PC-9 (cell line): Measurements from ENCODE around the gene TMEM14C. TPM values are rescaled to one million over a fixed set of nuclear protein-coding genes. Genes with fewer than 3 reads are reported as not detected.

Experiments used
- BruUV-seq: library from RNA; stranded (reverse); fragments of 400-500 nt; replicated peaks from 2 replicates; lab custom pipeline; 2021; lab: Mats Ljungman, UMichigan
- CTCF ChIA-PET: fragments of 300-600 bp; sonication (Branson Sonifier 250); formaldehyde crosslinking; loops from one replicate; lab custom pipeline; 2022; ENCODE audit warnings: antibody characterized with exemption; lab: Charles Lee
- POLR2A ChIA-PET: fragments of 300-600 bp; sonication (Branson Sonifier 250); formaldehyde crosslinking; loops from one replicate; lab custom pipeline; 2022; ENCODE audit warnings: antibody characterized with exemption; ENCODE audit not compliant: unreplicated experiment; lab: Charles Lee
- DNase-seq, 2 experiments: peaks; one replicate each; pipeline versions ENCODE4 v3.0.0 to v3.0.0-alpha.2; 2015 to 2022; ENCODE audit warnings: mixed read lengths in 1 of 2
- H2AFZ ChIP-seq: fragments of 200-600 bp; sonication (generic); 2 replicates; pipeline ENCODE4 v1.8.1; 2017; ENCODE audit warnings: antibody characterized with exemption
- H3F3A ChIP-seq: fragments of 200-600 bp; sonication (generic); 2 replicates; pipeline ENCODE4 v1.8.1; 2017; ENCODE audit warnings: antibody characterized with exemption, mild to moderate bottlenecking, low read depth; ENCODE audit not compliant: insufficient read depth
- H3K27ac ChIP-seq: fragments of 200-600 bp; sonication (generic); 2 replicates; pipeline ENCODE4 v1.6.1; 2016; ENCODE audit warnings: mixed run types
- H3K27me3 ChIP-seq: fragments of 200-600 bp; sonication (generic); 2 replicates; pipeline ENCODE4 v1.6.1; 2016; ENCODE audit warnings: low read depth, mixed run types; ENCODE audit not compliant: insufficient read depth
- H3K36me3 ChIP-seq: fragments of 200-600 bp; sonication (generic); 2 replicates; pipeline ENCODE4 v1.6.1; 2016; ENCODE audit warnings: low read depth, mixed run types
- H3K4me1 ChIP-seq: fragments of 200-600 bp; sonication (generic); replicated peaks from 2 replicates; pipeline ENCODE4 v1.6.1; 2016; ENCODE audit warnings: mixed run types; ENCODE audit not compliant: insufficient read depth
- H3K4me2 ChIP-seq: fragments of 200-600 bp; sonication (generic); 2 replicates; pipeline ENCODE4 v1.6.1; 2017; ENCODE audit warnings: mixed run types
- H3K4me3 ChIP-seq: fragments of 200-600 bp; sonication (generic); 2 replicates; pipeline ENCODE4 v1.6.1; 2016; ENCODE audit warnings: mixed run types
- H3K79me2 ChIP-seq: fragments of 200-600 bp; sonication (generic); 2 replicates; pipeline ENCODE4 v1.6.1; 2017; ENCODE audit warnings: low read depth, mixed run types
- H3K9me2 ChIP-seq: fragments of 200-600 bp; sonication (generic); 2 replicates; pipeline ENCODE4 v1.8.1; 2017; ENCODE audit warnings: mild to moderate bottlenecking; ENCODE audit not compliant: insufficient read depth
- H3K9me3 ChIP-seq: fragments of 200-600 bp; sonication (generic); 2 replicates; pipeline ENCODE4 v1.8.1; 2016; ENCODE audit warnings: low read depth; ENCODE audit not compliant: insufficient read depth
- H4K20me1 ChIP-seq: fragments of 200-600 bp; sonication (generic); 2 replicates; pipeline ENCODE4 v1.8.1; 2017; ENCODE audit not compliant: insufficient read depth
- CTCF ChIP-seq: fragments of 200-600 bp; sonication (generic); conservative IDR thresholded peaks from 2 replicates; pipeline ENCODE4 v1.6.1; 2017; ENCODE audit warnings: mixed run types, antibody characterized with exemption, mild to moderate bottlenecking, moderate library complexity
- EZH2 ChIP-seq: fragments of 200-600 bp; sonication (generic); IDR thresholded peaks from 2 replicates; pipeline ENCODE4 v1.8.0; 2017; ENCODE audit warnings: antibody characterized with exemption, low read depth
- intact Hi-C: fragments of 100-400 bp; cut with micrococcal nuclease; formaldehyde crosslinking; loops from one replicate; pipeline ENCODE4 v1.10.0; 2022; ENCODE audit not compliant: unreplicated experiment
- total RNA-seq: library from RNA; stranded (reverse); gene quantifications from 2 replicates; pipeline ENCODE4 v1.2.3, GENCODE V29; 2021

TMEM14C gene
- total RNA-seq, 1 experiment from 2014 or later: 166 TPM

- H3K27me3 ChIP-seq: no peaks in the 10 kb centered on the region
- DNase-seq: peak; percentile 71 to 95
- TF ChIP-seq EZH2 (no peak), CTCF (peak; percentile 77)
- H3K4me3 ChIP-seq: no peak overlapping the region; the same call in 1 of the 2 replicates
- BruUV-seq: no TSS peak
- peaks cover 33% of the 10 kb centered on the region for H3F3A ChIP-seq
- peaks cover 21% of the 10 kb centered on the region for H3K4me1 ChIP-seq
- H3K4me2 ChIP-seq: peak overlapping the region; percentile 50
- intact Hi-C loops: loop anchor here (1.0 to 2.0 kb wide), 4 partner anchors 65 to 281 kb away; partner anchors contain the start of genes C6orf52 and PAK1IP1
- no peak overlapping the region for H2AFZ ChIP-seq
- H3K36me3 ChIP-seq: no peaks in the 10 kb centered on the region
- ChIA-PET CTCF (no interaction called here), POLR2A (interaction anchor here (0.6 to 0.7 kb wide), 3 partner anchors 37 to 323 kb away, joined by 4 to 20 read pairs (median 8); no protein-coding TSS in a partner anchor)
- H3K9me3 ChIP-seq: no peaks in the 10 kb centered on the region
- peaks cover 3% of the 10 kb centered on the region; the same call in 1 of the 2 replicates for H3K79me2 ChIP-seq
- H3K9me2 ChIP-seq: no peaks in the 10 kb centered on the region
- H3K27ac ChIP-seq: peak overlapping the region; percentile 82
- H4K20me1 ChIP-seq: no peaks in the 10 kb centered on the region; the same call in 1 of the 2 replicates
Measured at GRCh38 chr6:10759312-10759839, 36.5 kb downstream of the TMEM14C start.

GRCh38 chr6:10759884-10760329 lies 37.0 kb downstream of the TMEM14C start:
- Histone ChIP-seq H3K79me2 (no peaks in the 10 kb centered on the region; the same call in 1 of the 2 replicates), H4K20me1 (no peaks in the 10 kb centered on the region; the same call in 1 of the 2 replicates), H2AFZ (no peak overlapping the region), H3K4me1 (peaks cover 21% of the 10 kb centered on the region), H3K9me2 (no peaks in the 10 kb centered on the region), H3K4me2 (peak overlapping the region; percentile 50), H3K27me3 (no peaks in the 10 kb centered on the region), H3K9me3 (no peaks in the 10 kb centered on the region), H3K4me3 (no peak overlapping the region; the same call in 1 of the 2 replicates), H3K36me3 (no peaks in the 10 kb centered on the region), H3F3A (peaks cover 33% of the 10 kb centered on the region), H3K27ac (peak overlapping the region; percentile 82)
- intact Hi-C loops: loop anchor here (1.0 to 2.0 kb wide), 6 partner anchors 37 to 282 kb away; partner anchors contain the start of genes C6orf52, PAK1IP1 and TMEM14C
- TF ChIP-seq EZH2 (no peak), CTCF (no peak)
- POLR2A ChIA-PET: interaction anchor here (0.6 to 0.7 kb wide), 3 partner anchors 28 to 323 kb away, joined by 4 to 8 read pairs (median 6); no protein-coding TSS in a partner anchor
- peak; percentile 75 to 88 for DNase-seq
- BruUV-seq: no TSS peak
- CTCF ChIA-PET: no interaction called here

GRCh38 chr6:10763006-10763405 lies 40.1 kb downstream of the TMEM14C start:
- H3K27ac ChIP-seq: no peak overlapping the region
- H3K79me2 ChIP-seq: no peaks in the 10 kb centered on the region; the same call in 1 of the 2 replicates
- TF ChIP-seq CTCF (no peak), EZH2 (no peak)
- peaks cover 31% of the 10 kb centered on the region for H3F3A ChIP-seq
- BruUV-seq: no TSS peak
- intact Hi-C loops: no loop called here
- POLR2A ChIA-PET: interaction anchor here (0.7 kb wide), 1 partner anchor 13 kb away, joined by 4 read pairs; no protein-coding TSS in a partner anchor
- H3K27me3 ChIP-seq: no peaks in the 10 kb centered on the region
- no peaks in the 10 kb centered on the region for H3K36me3 ChIP-seq
- no peak overlapping the region for H3K4me2 ChIP-seq
- no peak overlapping the region for H3K4me3 ChIP-seq
- H3K9me2 ChIP-seq: no peaks in the 10 kb centered on the region
- H4K20me1 ChIP-seq: no peaks in the 10 kb centered on the region; the same call in 1 of the 2 replicates
- CTCF ChIA-PET: no interaction called here
- no peaks in the 10 kb centered on the region for H3K9me3 ChIP-seq
- no peak overlapping the region for H2AFZ ChIP-seq
- peaks cover 21% of the 10 kb centered on the region for H3K4me1 ChIP-seq
- no peak for DNase-seq
